GM21367 (cell line): ENCODE results near the gene LCN10.
"Not testable (repeated sequence)": the region's sequence is repeated elsewhere in the genome, so short reads cannot be mapped to it uniquely, and the experiment has no call there.

ENCODE experiments used
- ATAC-seq: cut with Tn5 transposase; IDR thresholded peaks from one replicate; pipeline ENCODE4 v1.9.1; 2021; ENCODE audit not compliant: unreplicated experiment

Gene LCN10

DNA sequence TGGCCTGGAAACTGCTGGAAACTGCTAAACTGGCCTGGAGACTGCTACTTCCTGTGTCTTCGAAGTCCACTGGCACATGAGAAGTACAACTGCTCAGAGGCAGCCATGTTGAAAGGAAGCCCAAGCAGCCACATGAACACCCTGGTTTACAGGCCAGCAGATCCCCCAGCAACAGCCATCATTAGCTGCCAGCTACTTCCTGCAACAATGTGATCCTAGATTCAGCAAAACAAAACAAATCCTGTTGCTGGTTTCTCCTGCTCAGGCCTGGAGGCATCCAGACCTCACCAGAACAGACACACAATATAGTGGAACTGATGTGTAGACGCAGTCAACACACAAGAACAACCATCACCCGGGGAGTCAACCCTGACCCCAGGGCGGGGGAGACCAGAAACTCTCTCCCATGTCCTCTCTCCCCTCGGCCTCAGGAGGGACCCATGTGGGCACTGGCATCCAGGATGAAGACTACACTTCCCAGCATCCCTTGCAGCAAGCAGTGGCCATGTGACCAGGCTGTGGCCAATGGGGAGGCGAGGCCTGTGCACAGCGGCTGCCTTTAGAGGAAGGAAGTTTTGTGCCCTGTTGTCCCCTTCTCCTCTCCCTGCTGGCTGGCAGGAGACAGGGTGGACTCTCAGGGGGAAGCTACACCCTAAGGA lies 30.8 kb upstream of the LCN10 start:
- no peak for ATAC-seq

DNA sequence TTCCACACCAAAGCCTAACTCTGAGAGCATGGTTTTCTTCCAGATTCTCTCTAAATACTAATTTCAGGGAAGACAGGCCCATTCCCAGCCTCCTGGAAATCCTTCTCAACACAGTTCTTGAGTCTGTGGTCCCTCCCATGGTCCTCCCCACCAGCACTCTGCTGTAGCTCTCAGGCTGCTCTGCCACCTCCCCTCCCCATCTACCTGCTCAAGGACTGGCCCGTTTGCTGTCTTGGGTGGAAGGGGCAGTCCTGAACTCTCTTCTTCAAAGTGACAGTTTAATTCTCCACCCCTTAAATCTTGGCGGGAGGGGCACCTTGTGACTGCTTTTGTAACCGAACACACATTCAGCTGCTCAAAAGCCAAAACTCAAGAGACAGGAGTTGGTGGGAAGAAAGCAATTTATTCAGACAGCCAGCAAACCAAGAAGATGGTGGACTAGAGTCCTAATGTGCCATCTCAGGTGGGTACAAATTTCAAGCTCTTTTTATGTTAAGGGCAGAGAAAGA lies 29.2 kb upstream of the LCN10 start:
- no peak for ATAC-seq

DNA sequence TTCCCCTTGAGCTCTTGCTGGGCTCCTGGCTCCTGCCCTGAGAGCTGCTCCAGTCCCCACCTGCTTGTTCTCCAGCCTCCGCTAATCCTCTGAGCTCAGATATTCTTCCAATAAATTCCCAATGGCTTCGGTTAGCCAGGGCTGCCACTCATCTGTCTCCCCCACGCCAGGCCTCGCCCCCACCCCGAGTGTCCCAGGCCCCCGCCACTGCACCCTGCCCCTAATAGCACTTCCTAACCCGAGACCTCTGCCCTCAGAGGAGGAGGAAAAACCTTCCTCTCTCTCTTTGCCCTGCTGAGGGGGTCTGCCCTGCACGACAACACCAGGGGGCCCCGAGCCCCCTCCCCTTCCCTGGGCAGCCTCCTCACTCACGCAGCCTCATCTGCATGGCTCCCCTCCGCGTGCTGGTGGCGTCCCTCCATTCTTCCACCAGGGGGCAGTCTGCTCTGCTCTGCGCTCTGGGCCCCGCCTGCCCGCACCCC lies 27.0 kb upstream of the LCN10 start:
- ATAC-seq = no peak

- ATAC-seq = not testable (repeated sequence)
These were observed 23.8 kb upstream of the LCN10 start for GRCh38 chr9:136766410-136767120.

GRCh38 chr9:136765745-136766409 lies 23.1 kb upstream of the LCN10 start:
- ATAC-seq = not testable (repeated sequence)

GRCh38 chr9:136765041-136765440 lies 22.3 kb upstream of the LCN10 start:
- ATAC-seq = no peak

DNA sequence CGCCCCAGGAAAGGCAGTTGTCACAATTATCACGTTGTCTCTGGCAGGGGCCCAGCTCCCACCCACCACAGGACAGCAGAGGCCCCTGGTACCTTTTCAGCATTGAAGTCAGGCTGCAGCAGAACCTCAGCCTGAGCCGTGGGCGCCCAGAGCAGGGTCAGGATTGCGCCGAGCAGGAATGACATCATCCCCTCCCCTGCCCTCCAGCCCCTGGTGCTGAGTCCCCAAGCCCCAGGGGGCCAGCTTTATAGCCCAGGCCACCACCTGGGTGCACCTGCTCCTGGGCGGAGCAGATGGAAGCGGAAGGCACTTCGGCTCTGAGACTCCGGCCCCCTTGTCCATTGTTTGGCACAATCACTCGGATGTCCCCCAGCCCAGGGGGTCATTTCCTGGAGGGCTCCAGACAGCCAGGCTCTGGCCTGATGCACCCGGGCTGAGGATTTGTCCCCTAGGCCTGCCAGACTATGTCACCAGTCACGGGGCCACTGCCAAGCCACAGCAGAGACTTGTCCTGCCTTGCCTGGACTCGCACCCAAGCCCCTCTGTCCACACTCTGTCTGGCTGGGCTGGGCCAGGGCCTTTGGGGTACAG lies 21.7 kb upstream of the LCN10 start, which contains the start of gene LCN15:
Gene LCN15 (minus strand): TSS at position 218 of the 591 bp plus-strand sequence. CDS start 30 bp downstream, at position 188.
- no peak for ATAC-seq

GRCh38 chr9:136763649-136764035 lies 20.9 kb upstream of the LCN10 start:
- ATAC-seq = no peak

DNA sequence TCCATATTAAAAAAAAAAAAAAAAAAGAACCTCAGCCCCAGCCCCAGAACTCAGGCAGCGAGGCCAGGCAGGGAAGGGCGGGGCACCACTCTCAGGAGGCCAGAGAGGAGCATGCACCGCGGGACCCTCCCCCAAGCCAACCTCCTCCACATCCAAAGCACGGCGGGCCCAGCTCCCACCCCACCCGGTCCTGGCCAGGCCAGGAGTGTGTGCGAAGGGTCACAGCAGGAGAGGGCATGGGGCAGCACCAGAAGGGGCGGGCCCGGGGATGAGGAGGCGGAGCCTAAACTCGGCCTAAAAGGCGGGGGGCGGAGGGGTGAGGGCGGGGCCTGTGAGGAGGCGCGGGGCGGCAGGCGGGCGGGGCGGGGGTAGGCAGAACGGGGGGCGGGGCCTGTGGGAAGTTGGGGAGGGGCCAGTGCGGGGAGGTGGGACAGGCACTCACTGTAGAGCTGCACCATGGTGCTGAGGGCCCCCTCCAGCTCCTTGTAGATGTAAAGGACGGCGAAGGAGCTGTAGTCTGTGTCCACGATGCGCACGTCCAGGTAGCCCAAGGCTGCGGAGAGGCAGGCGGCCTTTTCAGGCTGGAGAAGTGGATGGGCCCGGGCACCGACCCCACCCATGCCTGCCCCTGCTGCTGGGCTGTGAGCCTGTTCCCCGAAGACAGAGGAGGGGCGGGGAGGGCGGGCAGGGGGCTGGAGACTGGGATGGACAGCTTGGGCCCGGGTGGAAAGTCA lies 20.3 kb upstream of the LCN10 start:
- ATAC-seq = no peak

- ATAC-seq = no peak
These were observed 19.5 kb upstream of the LCN10 start for GRCh38 chr9:136762221-136762691.

- no peak for ATAC-seq
These were observed 18.8 kb upstream of the LCN10 start for GRCh38 chr9:136761545-136761981.

GRCh38 chr9:136760834-136761544 lies 18.2 kb upstream of the LCN10 start:
- not testable (repeated sequence) for ATAC-seq

DNA sequence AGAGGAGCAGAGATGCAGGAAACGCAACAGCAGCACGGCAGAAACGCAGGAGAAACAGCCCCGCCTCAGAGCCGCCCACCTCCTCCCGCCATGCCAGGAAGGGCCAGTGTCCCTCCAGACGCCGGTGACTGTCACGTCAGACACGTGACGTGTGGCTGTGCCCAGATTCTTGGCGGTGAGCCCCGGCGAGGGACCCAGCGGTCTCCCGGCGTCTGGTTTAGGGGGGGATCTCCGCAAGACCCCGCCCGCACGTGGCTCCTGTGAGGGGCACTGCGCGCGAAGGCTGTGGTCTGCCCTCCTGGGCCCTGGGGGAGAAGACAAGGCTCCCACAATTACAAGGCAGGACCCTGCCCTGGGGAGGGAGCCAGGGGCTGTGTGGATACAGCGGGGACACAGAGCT lies 17.7 kb upstream of the LCN10 start:
- ATAC-seq = no peak

- no peak for ATAC-seq
These were observed 16.9 kb upstream of the LCN10 start for GRCh38 chr9:136759436-136760325.

- ATAC-seq = no peak
These were observed 16.3 kb upstream of the LCN10 start for GRCh38 chr9:136759001-136759400.

- no peak for ATAC-seq
These were observed 15.0 kb upstream of the LCN10 start for GRCh38 chr9:136757751-136758140.

GRCh38 chr9:136757328-136757727 lies 14.6 kb upstream of the LCN10 start:
- no peak for ATAC-seq

GRCh38 chr9:136756836-136757235 lies 14.1 kb upstream of the LCN10 start:
- no peak for ATAC-seq

DNA sequence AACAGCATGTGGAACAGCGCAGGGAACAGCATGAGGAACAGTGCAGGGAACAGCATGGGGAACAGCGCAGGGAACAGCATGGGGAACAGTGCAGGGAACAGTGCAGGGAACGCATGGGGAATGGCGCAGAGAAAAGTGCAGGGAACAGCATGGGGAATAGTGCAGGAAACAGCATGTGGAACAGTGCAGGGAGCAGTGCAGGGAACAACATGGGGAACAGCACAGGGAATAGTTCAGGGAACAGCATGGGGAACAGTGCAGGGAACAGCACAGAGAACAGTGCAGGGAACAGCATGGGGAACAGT lies 13.3 kb upstream of the LCN10 start:
- ATAC-seq = no peak
